K562 treated with DMSO at 1 percent for 48 hours (cell line): Measurements from ENCODE around the gene BBS12. TPM values are rescaled to one million over a fixed set of nuclear protein-coding genes. Genes with fewer than 3 reads are reported as not detected.

Experiments used
- total RNA-seq: library from RNA; unstranded; fragments of 300-600 nt; gene quantifications from 2 replicates; pipeline ENCODE4 v1.2.3, GENCODE V29; 2022; ENCODE audit warnings: low replicate concordance; ENCODE audit errors: extremely low read depth

Gene BBS12
- not detected in 2 replicates for total RNA-seq

GRCh38 chr4:122732329-122733026 lies at the start of gene BBS12:
BBS12 (plus strand) TSS chr4:122732704; CDS start chr4:122741893, 9,189 bp downstream.

Other genes with a start within 250 kb of the BBS12 start
- gene IL21, start 111.6 kb upstream of the BBS12 start, total RNA-seq: not detected in 2 replicates
- not detected in 2 replicates for gene FGF2, start 94.1 kb downstream of the BBS12 start, total RNA-seq
- gene NUDT6, start 189.9 kb downstream of the BBS12 start, total RNA-seq: not detected in 2 replicates